ENCODE data around the gene GALNTL6. TPM values are rescaled to one million over a fixed set of nuclear protein-coding genes. Genes with fewer than 3 reads are reported as not detected.

The GALNTL6 gene
- not detected in 2 replicates for total RNA-seq
- not detected in 2 replicates for polyA plus RNA-seq
- polyA plus RNA-seq (2011; cell fraction: cytosol; rRNA removed) = not detected in 2 replicates
- 0.07 TPM in 1 of 2 replicates, not detected in the other for polyA plus RNA-seq (2011; cell fraction: nucleus; rRNA removed)
- polyA plus RNA-seq (2012) = not detected in 2 replicates
- not detected in 2 replicates for polyA minus RNA-seq
- not detected for polyA minus RNA-seq (2011; cell fraction: cytosol; rRNA and poly(A)+ RNA removed)
- 0.34 TPM in 1 of 2 replicates, not detected in the other for polyA minus RNA-seq (2011; cell fraction: nucleus; rRNA and poly(A)+ RNA removed)
- percentile 0 among the genes with signal in this experiment for Bru-seq, nascent RNA
- BruChase-seq, experiment 1, labeled RNA remaining after a 6-hour chase = percentile 0 among the genes with signal in this experiment
- BruChase-seq, experiment 2, labeled RNA remaining after a 2-hour chase = percentile 0 among the genes with signal in this experiment
- long read RNA-seq = 0 reads

- CTCF ChIA-PET = no interaction called here
- BruUV-seq (replicated peaks) = no TSS peak
- Histone ChIP-seq H3K79me2 (ENCODE audit: control insufficient read depth, insufficient read depth, low read length) (no peaks in the 10 kb centered on the region), H3K4me3 (replicated peaks in 1 of 3; ENCODE audit: insufficient read depth in 1 of 3, low read depth in 1 of 3, low read length in 3 of 3) (peak within 1 kb of the TSS in 1 of 3 experiments; percentile 5), H3K4me1 (ENCODE audit: control insufficient read depth, extremely low read depth, insufficient read depth, low read length) (no peaks in the 10 kb centered on the region), H3K4me2 (ENCODE audit: insufficient read depth, low read length) (peak within 1 kb of the TSS; percentile 11), H3K9me1 (replicated peaks; ENCODE audit: control insufficient read depth, extremely low read depth, insufficient read depth, low read length) (no peaks in the 10 kb centered on the region), H3K27ac (ENCODE audit: insufficient read depth, low read depth, low read length) (no peak within 1 kb of the TSS), H3K27me3 (ENCODE audit: control insufficient read depth in 2 of 2, insufficient read depth in 2 of 2, low read length in 2 of 2) (peaks cover 17 to 23% of the 10 kb centered on the region in 2 experiments), H3K9ac (replicated peaks; ENCODE audit: extremely low read depth, insufficient read depth, low read length) (no peak within 1 kb of the TSS), H2AFZ (ENCODE audit: low read depth, low read length) (peak within 1 kb of the TSS; percentile 13), H3K36me3 (ENCODE audit: control insufficient read depth in 2 of 2, extremely low read depth in 1 of 2, insufficient read depth in 2 of 2, low read length in 2 of 2) (no peaks in the 10 kb centered on the region), H4K20me1 (replicated peaks; ENCODE audit: control insufficient read depth, extremely low read depth, insufficient read depth, low read length) (no peaks in the 10 kb centered on the region), H3K9me3 (replicated peaks; ENCODE audit: control insufficient read depth, insufficient read depth, low read length) (no peaks in the 10 kb centered on the region)
- intact Hi-C loops (cut with micrococcal nuclease) (no loop called here), dilution Hi-C loops (cut with MboI; ENCODE audit: extremely low pct_ligation_motif_present, low sequenced_read_pairs) (no loop called here)
- POLR2A ChIA-PET = no interaction called here
- FAIRE-seq = no peak
- DNase-seq (ENCODE audit: low read depth, low spot score) = no peak
- no peak for TF ChIP-seq MYC (IDR thresholded peaks at IDR 0.05; ENCODE audit: low read depth, low read length)
- no peak for TF ChIP-seq FOS (IDR thresholded peaks at IDR 0.05; ENCODE audit: borderline replicate concordance, insufficient read depth, low read length)
- TF ChIP-seq GATA2 (IDR thresholded peaks at IDR 0.05; ENCODE audit: insufficient read depth, insufficient read length, low read depth, low read length) = no peak
- no peak for TF ChIP-seq POLR2AphosphoS5 (IDR thresholded peaks at IDR 0.05; ENCODE audit: insufficient read depth, low read depth, low read length)
- no peak for TF ChIP-seq POLR2A (IDR thresholded peaks at IDR 0.05; ENCODE audit: low read depth, low read length)
- TF ChIP-seq EZH2 (IDR thresholded peaks at IDR 0.05; ENCODE audit: borderline replicate concordance, low read depth, low read length, severe bottlenecking) = peak; percentile 7
- no peak for TF ChIP-seq CTCF (IDR thresholded peaks at IDR 0.05; ENCODE audit: extremely low read depth in 1 of 2, insufficient read depth in 1 of 2, low read depth in 1 of 2, low read length in 2 of 2)
- no peak for TF ChIP-seq JUN (IDR thresholded peaks at IDR 0.05; ENCODE audit: borderline replicate concordance, insufficient read depth, insufficient read length, low read depth)
- TF ChIP-seq MAX (IDR thresholded peaks at IDR 0.05; ENCODE audit: insufficient read depth, insufficient read length) = no peak
These were observed at the start of gene GALNTL6 for GRCh38 chr4:171812665-171813525. GALNTL6 (plus strand) TSS chr4:171813404.

All from endothelial cell of umbilical vein (primary cell).